Bone marrow (tissue), 2 donors: ENCODE data around the gene ZNF567.

Source experiments
- DNase-seq, 2 donors: peaks; one replicate each; lab custom pipeline; 2025; lab: John Stamatoyannopoulos, UW

Gene ZNF567

GRCh38 chr19:36750066-36750691 is 62.8 kb downstream of the ZNF567 start:
- no peak for DNase-seq
